Heart left ventricle (tissue), 16 donors: ENCODE data around the gene C16orf46. TPM values are rescaled to one million over a fixed set of nuclear protein-coding genes. Genes with fewer than 3 reads are reported as not detected.

ENCODE experiments used
- ATAC-seq, 4 donors: fragments of 200-7000 bp; cut with Tn5 transposase; one replicate each; pipeline ENCODE4 v1.9.1; 2020 to 2022; ENCODE audit warnings: moderate library complexity in 4 of 4, mild to moderate bottlenecking in 3 of 4, moderate number of reproducible peaks in 1 of 4
- DNase-seq, 5 donors: peaks; one replicate each; pipeline ENCODE4 v3.0.0-alpha.2; 2020
- H3K27ac ChIP-seq, 12 donors: fragments of 200-600 bp; sonication (generic) in 4 of 12; one replicate each; pipeline versions ENCODE4 v1.5.0 to v1.8.0; 2016 to 2022; ENCODE audit warnings: mild to moderate bottlenecking in 2 of 12
- H3K27me3 ChIP-seq, 9 donors: fragments of 200-600 bp; sonication (generic) in 2 of 9; one replicate each; pipeline versions ENCODE4 v1.5.1 to v1.8.0; 2016 to 2022; ENCODE audit warnings: mild to moderate bottlenecking in 3 of 9
- H3K36me3 ChIP-seq, 9 donors: fragments of 200-600 bp; sonication (generic) in 2 of 9; one replicate each; pipeline versions ENCODE4 v1.5.0 to v1.8.0; 2018 to 2022; ENCODE audit warnings: mild to moderate bottlenecking in 2 of 9
- H3K4me1 ChIP-seq, 12 donors: fragments of 200-600 bp; sonication (generic) in 4 of 12; one replicate each; pipeline versions ENCODE4 v1.5.0 to v1.8.0; 2016 to 2022; ENCODE audit warnings: mild to moderate bottlenecking in 3 of 12
- H3K4me3 ChIP-seq, 12 donors: fragments of 200-600 bp; sonication (generic) in 4 of 12; one replicate each; pipeline versions ENCODE4 v1.5.0 to v1.8.0; 2017 to 2022; ENCODE audit warnings: mild to moderate bottlenecking in 9 of 12, moderate library complexity in 4 of 12
- H3K9me3 ChIP-seq, 12 donors: fragments of 200-600 bp; sonication (generic) in 4 of 12; one replicate each; pipeline versions ENCODE4 v1.5.0 to v1.8.0; 2016 to 2022; ENCODE audit warnings: mild to moderate bottlenecking in 1 of 12
- POLR2A ChIP-seq, 2 donors: fragments of 450-650 bp; IDR thresholded peaks; one replicate each; pipeline ENCODE4 v1.6.1; 2017; ENCODE audit warnings: antibody characterized with exemption in 2 of 2, mild to moderate bottlenecking in 2 of 2, moderate library complexity in 2 of 2
- WGBS, 4 donors: extraction: QIAGEN DNeasy Blood & Tissue Kit in 2 of 4; methylation state at CpG; one replicate each; pipeline versions ENCODE4 v1.1.5 to v1.1.7; 2013 to 2018; 5-methylcytosine and 5-hydroxymethylcytosine counted together
- intact Hi-C, 10 donors: fragments of 100-400 bp; cut with DNase I; formaldehyde crosslinking; loops; one replicate each; pipeline versions ENCODE4 v1.11.1 to v1.14.2; 2022
- polyA plus RNA-seq, 2 donors: library from polyadenylated mRNA; stranded (reverse); fragments of 200-250 nt; gene quantifications; one replicate each; pipeline ENCODE4 v1.2.3, GENCODE V29; 2013
- total RNA-seq, 9 donors: library from RNA; depleted of rRNA in 2 of 9; stranded (reverse); fragments of >200 nt in 2 of 9; fragmentation: NEBNext Ultra II Directional in 3 of 9; extraction: Animal tissue kit (Norgen Biotek cat#: 25700) in 3 of 9; gene quantifications; one replicate each; pipeline versions ENCODE4 v1.1.0 to v1.2.4, GENCODE V29; 2016 to 2023
- TF ChIP-seq, protein P1 (sequence below), 12 donors: fragments of 200-600 bp; sonication (generic) in 4 of 12; IDR thresholded peaks; one replicate each; pipeline versions ENCODE4 v1.5.0 to v1.8.0; 2018 to 2022; ENCODE audit warnings: antibody characterized with exemption in 12 of 12, mild to moderate bottlenecking in 5 of 12
- donor health status: ischemic (EF 13 %, LVEDD 7.1; RV severe dilation, severe dysfunction).
- donor health status: healthy with polysubstance abuse.
- donor health status: DM: no; HTN: yes; CAD: no.
- donor health status: DM: no; HTN: no; CAD: no.
- donor health status: ischemic (EF 25% LVEDD 6.9; RV normal size, moderate dysfunction).
- donor health status: ischemic (EF 25% LVEDD 5.7; RV mildly dilated, moderate dysfunction).
- donor health status: healthy.
- donor health status: DM: yes; HTN: yes; CAD: no.
- donor health status: ischemic (EF 35%, LVEDD 5.7; RV mildly dilated, moderate dysfunction).
- donor health status: nonischemic (EF 11% LVEDD 7.7; RV severe dilation, severe dysfunction).
- donor health status: DM: yes; HTN: yes; CAD: no.
- donor health status: PGD.
- donor health status: ischemic (EF 29% LVEDD 5.4; RV normal size, mild dysfunction).
- donor health status: nonischemic (EF 23%, LVEDD 6.1; RV moderate dilation, normal function).

Gene C16orf46
- total and polyA plus RNA-seq, 11 donors: 0.34 to 1.7 (median 0.84) TPM; not detected in 3

DNA sequence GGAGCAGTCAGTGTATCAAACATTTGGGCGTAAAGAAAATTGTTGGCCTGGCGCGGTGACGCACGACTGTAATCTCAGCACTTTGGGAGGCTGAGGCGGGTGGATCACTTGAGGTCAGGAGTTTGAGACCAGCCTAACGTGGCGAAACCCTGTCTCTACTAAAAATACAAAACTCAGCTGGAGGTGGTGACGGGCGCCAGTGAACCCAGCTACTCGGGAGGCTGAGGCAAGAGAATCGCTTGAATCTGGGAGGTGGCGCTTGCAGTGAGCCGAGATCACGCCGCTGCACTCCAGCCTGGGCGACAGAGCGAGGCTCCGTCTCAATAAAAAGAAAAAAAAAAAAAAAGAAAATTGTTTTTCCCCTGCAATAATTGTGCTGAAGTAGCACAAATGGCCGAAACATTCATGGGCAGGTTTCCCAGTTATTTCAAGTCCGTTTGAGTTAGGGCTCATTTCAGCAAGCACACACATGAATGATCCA, 17.8 kb upstream of the C16orf46 start:
- intact Hi-C loops: loop anchor here in 3 of 10 donors (5.0 to 10.0 kb wide), 3 partner anchors 58 to 220 kb away; partner anchors contain the start of genes ATMIN (in 2 of the 3) and GAN (in 1 of the 3)
- no peaks in the 10 kb centered on the region for H3K27me3 ChIP-seq
- H3K27ac ChIP-seq: no peak overlapping the region
- peak overlapping the region in 8 of 12 donors; percentile 10 to 90 (median 74) for H3K4me3 ChIP-seq
- ATAC-seq: no peak
- TF ChIP-seq POLR2A (IDR thresholded peaks at IDR 0.05): no peak
- TF ChIP-seq, protein P1, sequence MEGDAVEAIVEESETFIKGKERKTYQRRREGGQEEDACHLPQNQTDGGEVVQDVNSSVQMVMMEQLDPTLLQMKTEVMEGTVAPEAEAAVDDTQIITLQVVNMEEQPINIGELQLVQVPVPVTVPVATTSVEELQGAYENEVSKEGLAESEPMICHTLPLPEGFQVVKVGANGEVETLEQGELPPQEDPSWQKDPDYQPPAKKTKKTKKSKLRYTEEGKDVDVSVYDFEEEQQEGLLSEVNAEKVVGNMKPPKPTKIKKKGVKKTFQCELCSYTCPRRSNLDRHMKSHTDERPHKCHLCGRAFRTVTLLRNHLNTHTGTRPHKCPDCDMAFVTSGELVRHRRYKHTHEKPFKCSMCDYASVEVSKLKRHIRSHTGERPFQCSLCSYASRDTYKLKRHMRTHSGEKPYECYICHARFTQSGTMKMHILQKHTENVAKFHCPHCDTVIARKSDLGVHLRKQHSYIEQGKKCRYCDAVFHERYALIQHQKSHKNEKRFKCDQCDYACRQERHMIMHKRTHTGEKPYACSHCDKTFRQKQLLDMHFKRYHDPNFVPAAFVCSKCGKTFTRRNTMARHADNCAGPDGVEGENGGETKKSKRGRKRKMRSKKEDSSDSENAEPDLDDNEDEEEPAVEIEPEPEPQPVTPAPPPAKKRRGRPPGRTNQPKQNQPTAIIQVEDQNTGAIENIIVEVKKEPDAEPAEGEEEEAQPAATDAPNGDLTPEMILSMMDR (IDR thresholded peaks at IDR 0.05): no peak
- no peaks in the 10 kb centered on the region for H3K9me3 ChIP-seq
- DNase-seq: no peak
- H3K4me1 ChIP-seq: peaks cover 0 to 14% (median 2%) of the 10 kb centered on the region in 12 donors
- 77 to 81% (median 80%) methylated on average over 21 of the region's 21 CpGs for WGBS, 4 donors
- peaks cover 0 to 1% (median 0%) of the 10 kb centered on the region in 9 donors for H3K36me3 ChIP-seq

DNA sequence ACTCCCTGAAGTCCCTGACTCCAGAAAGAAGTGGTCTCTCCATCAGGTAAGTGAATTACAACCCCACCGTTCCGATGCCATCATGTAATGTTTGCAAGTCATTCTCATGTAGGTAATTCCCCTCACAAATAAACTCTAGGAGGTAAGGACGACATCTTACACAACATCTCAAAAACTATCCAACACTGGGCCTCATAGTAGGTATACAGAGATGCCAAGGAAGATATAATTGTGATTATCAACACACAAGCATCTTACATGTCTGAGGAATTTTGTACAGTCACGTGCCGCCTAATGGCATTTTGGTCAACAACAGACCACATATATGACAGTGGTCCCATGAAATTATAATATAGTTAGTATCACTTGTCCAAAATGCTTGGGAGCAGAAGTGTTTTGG, 11.8 kb upstream of the C16orf46 start:
- no peak overlapping the region for H3K27ac ChIP-seq
- intact Hi-C loops: no loop called here
- ATAC-seq (no peak), DNase-seq (no peak)
- peaks cover 0 to 24% (median 12%) of the 10 kb centered on the region in 9 donors for H3K36me3 ChIP-seq
- no peak for TF ChIP-seq POLR2A (IDR thresholded peaks at IDR 0.05)
- TF ChIP-seq, protein P1 (IDR thresholded peaks at IDR 0.05): no peak
- H3K27me3 ChIP-seq: no peaks in the 10 kb centered on the region
- 95 to 98% (median 97%) methylated on average over 5 of the region's 5 CpGs for WGBS, 4 donors
- no peak overlapping the region for H3K4me3 ChIP-seq
- no peaks in the 10 kb centered on the region for H3K4me1 ChIP-seq
- H3K9me3 ChIP-seq: no peaks in the 10 kb centered on the region

DNA sequence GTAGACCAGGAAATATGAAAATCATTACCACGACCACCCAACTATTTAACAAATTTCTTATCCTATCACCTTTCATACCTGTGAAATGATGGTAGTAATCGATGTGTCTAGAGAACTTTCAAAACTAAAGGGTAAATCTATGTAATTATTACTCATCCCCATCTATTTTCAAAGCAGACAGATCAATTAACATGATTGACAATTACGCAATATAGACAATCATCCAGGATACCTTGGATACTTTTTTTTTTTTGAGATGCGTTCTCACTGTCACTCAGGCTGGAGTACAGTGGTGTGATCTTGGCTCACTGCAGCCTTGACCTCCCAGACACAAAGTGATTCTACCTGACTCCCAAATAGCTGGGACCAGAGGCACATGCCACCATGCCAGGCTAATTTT, 4.0 kb upstream of the C16orf46 start:
- Histone ChIP-seq H3K36me3 (peaks cover 0 to 17% (median 4%) of the 10 kb centered on the region in 9 donors), H3K4me3 (no peak overlapping the region), H3K27ac (no peak overlapping the region), H3K9me3 (no peaks in the 10 kb centered on the region), H3K27me3 (no peaks in the 10 kb centered on the region), H3K4me1 (peaks cover 0 to 13% (median 6%) of the 10 kb centered on the region in 12 donors)
- intact Hi-C loops: no loop called here
- DNase-seq: no peak
- WGBS, 4 donors: 92 to 98% (median 96%) methylated on average over 4 of the region's 4 CpGs
- TF ChIP-seq, protein P1 (IDR thresholded peaks at IDR 0.05): no peak
- TF ChIP-seq POLR2A (IDR thresholded peaks at IDR 0.05): no peak
- no peak for ATAC-seq

DNA sequence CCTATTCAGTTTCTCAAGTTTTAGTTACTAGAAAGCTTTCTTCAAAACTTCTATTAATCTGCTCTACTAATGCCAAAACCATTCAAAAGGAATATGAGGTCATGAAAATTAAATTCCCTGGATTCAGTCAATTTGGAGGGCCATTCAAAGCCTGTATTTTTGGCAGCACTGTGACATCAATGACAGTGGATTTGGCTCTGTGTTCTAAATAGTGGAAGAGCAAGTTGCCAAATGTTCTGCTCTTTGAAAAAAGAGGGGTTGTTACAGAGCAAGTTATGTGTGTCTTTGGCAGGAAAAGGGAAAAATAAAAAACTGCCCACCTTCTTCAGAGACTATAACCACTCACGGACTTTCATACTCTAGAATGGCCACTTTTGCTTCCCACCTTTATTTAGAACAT, 3.2 kb upstream of the C16orf46 start:
- whole genome bisulfite sequencing, 4 donors: 76 to 82% (median 79%) methylated on average over 1 of the region's 1 CpG
- ATAC-seq (no peak), DNase-seq (no peak)
- no peak overlapping the region for H3K4me3 ChIP-seq
- H3K9me3 ChIP-seq: no peaks in the 10 kb centered on the region
- no peak overlapping the region for H3K27ac ChIP-seq
- TF ChIP-seq, protein P1 (IDR thresholded peaks at IDR 0.05): no peak
- TF ChIP-seq POLR2A (IDR thresholded peaks at IDR 0.05): no peak
- intact Hi-C loops: no loop called here
- peaks cover 0 to 16% (median 2%) of the 10 kb centered on the region in 9 donors for H3K36me3 ChIP-seq
- H3K27me3 ChIP-seq: no peaks in the 10 kb centered on the region
- peaks cover 0 to 14% (median 6%) of the 10 kb centered on the region in 12 donors for H3K4me1 ChIP-seq
